B cell (primary cell): ENCODE results near the gene UCMA. TPM values are rescaled to one million over a fixed set of nuclear protein-coding genes. Genes with fewer than 3 reads are reported as not detected.

Experiments
- ATAC-seq: fragments of 200-7000 bp; cut with Tn5 transposase; one replicate; pipeline ENCODE4 v1.10.0; 2021; ENCODE audit warnings: low read depth, mild to moderate bottlenecking, moderate number of reproducible peaks, moderate library complexity
- CTCF ChIA-PET: fragments of 350-600 bp; sonication (Branson Sonifier 250); formaldehyde crosslinking; loops from one replicate; lab custom pipeline; 2021; ENCODE audit warnings: antibody characterized with exemption, inconsistent platforms; lab: Charles Lee
- POLR2A ChIA-PET: fragments of 350-600 bp; sonication (Branson Sonifier 250); formaldehyde crosslinking; loops from one replicate; lab custom pipeline; 2021; ENCODE audit warnings: antibody characterized with exemption; lab: Charles Lee
- DNase-seq: peaks from one replicate; pipeline ENCODE4 v3.0.0; 2013
- H2AFZ ChIP-seq: 2 replicates; pipeline ENCODE4 v1.6.1; 2012; ENCODE audit warnings: mild to moderate bottlenecking, low read depth, low read length; ENCODE audit not compliant: insufficient read depth, poor library complexity, severe bottlenecking
- H3K27ac ChIP-seq, 2 donors: 1 replicate in 1 of 2; 2 replicates in 1 of 2; pipeline ENCODE4 v1.5.1; 2012 to 2013; ENCODE audit warnings: low read length in 2 of 2, mild to moderate bottlenecking in 2 of 2, moderate library complexity in 1 of 2
- H3K27me3 ChIP-seq, 4 experiments: fragments of 200-600 bp in 1 of 4; sonication (generic) in 1 of 4; replicated peaks in 1 of 4; 1 replicate in 2 of 4; 2 replicates in 2 of 4; pipeline versions ENCODE4 v1.6.1 to v1.7.0; 2013 to 2016; ENCODE audit warnings: low read length in 3 of 4, mild to moderate bottlenecking in 2 of 4, mixed read lengths in 1 of 4, moderate library complexity in 1 of 4; ENCODE audit not compliant: insufficient read depth in 4 of 4, control insufficient read depth in 3 of 4; ENCODE audit errors: control extremely low read depth in 1 of 4
- H3K36me3 ChIP-seq, 2 experiments: replicated peaks in 1 of 2; 1 replicate in 1 of 2; 2 replicates in 1 of 2; pipeline versions ENCODE4 v1.6.1 to v1.7.1; 2013; ENCODE audit warnings: low read length in 1 of 2; ENCODE audit not compliant: insufficient read depth in 2 of 2, control insufficient read depth in 1 of 2; ENCODE audit errors: control extremely low read depth in 1 of 2, extremely low read depth in 1 of 2
- H3K4me1 ChIP-seq, 2 donors: fragments of 200-600 bp in 1 of 2; sonication (generic) in 1 of 2; 1 replicate in 1 of 2; 2 replicates in 1 of 2; pipeline versions ENCODE4 v1.5.1 to v1.6.1; 2013 to 2017; ENCODE audit warnings: low read length in 2 of 2; ENCODE audit not compliant: control insufficient read depth in 2 of 2, insufficient read depth in 2 of 2
- H3K4me2 ChIP-seq: replicated peaks from 2 replicates; pipeline ENCODE3; 2012; ENCODE audit warnings: mild to moderate bottlenecking, low read depth, low read length; ENCODE audit not compliant: poor library complexity, severe bottlenecking
- H3K4me3 ChIP-seq, 5 experiments: fragments of 200-600 bp in 1 of 5; sonication (generic) in 1 of 5; 1 replicate in 3 of 5; 2 replicates in 2 of 5; pipeline versions ENCODE4 v1.5.1 to v1.7.0; 2011 to 2016; ENCODE audit warnings: low read length in 4 of 5, mild to moderate bottlenecking in 4 of 5, low read depth in 2 of 5, control low read depth in 1 of 5, moderate library complexity in 1 of 5; ENCODE audit not compliant: insufficient read depth in 1 of 5; ENCODE audit errors: control extremely low read depth in 1 of 5, extremely low read depth in 1 of 5
- H3K79me2 ChIP-seq: fragments of 200-600 bp; sonication (generic); one replicate; pipeline ENCODE4 v1.6.0; 2016; ENCODE audit warnings: low read length; ENCODE audit not compliant: control insufficient read depth, insufficient read depth
- H3K9ac ChIP-seq: fragments of 200-600 bp; sonication (generic); 2 replicates; pipeline ENCODE4 v1.6.1; 2017; ENCODE audit warnings: mild to moderate bottlenecking, low read length, moderate library complexity
- H3K9me3 ChIP-seq, 3 donors: one replicate each; pipeline versions ENCODE4 v1.6.1 to v1.7.1; 2013; ENCODE audit warnings: low read length in 2 of 3; ENCODE audit not compliant: control insufficient read depth in 2 of 3, insufficient read depth in 1 of 3; ENCODE audit errors: control extremely low read depth in 1 of 3
- H4K20me1 ChIP-seq: 2 replicates; pipeline ENCODE4 v1.6.0; 2012; ENCODE audit warnings: mild to moderate bottlenecking, low read length; ENCODE audit not compliant: insufficient read depth, control insufficient read depth, poor library complexity, severe bottlenecking
- H3K27ac Mint-ChIP-seq: one replicate; pipeline ENCODE4 v1.8.0; 2021; ENCODE audit warnings: mixed read lengths
- H3K27me3 Mint-ChIP-seq: one replicate; pipeline ENCODE4 v1.8.0; 2021; ENCODE audit warnings: mixed read lengths
- H3K4me1 Mint-ChIP-seq: one replicate; pipeline ENCODE4 v1.8.0; 2021; ENCODE audit warnings: mixed read lengths
- H3K4me3 Mint-ChIP-seq: one replicate; pipeline ENCODE4 v1.8.0; 2021; ENCODE audit warnings: mixed read lengths
- H3K9me3 Mint-ChIP-seq: one replicate; pipeline ENCODE4 v1.8.0; 2022; ENCODE audit warnings: mixed read lengths; ENCODE audit not compliant: insufficient read depth
- EZH2 ChIP-seq: IDR thresholded peaks from 2 replicates; pipeline ENCODE4 v1.6.1; 2012; ENCODE audit warnings: borderline replicate concordance, low read depth, mild to moderate bottlenecking, moderate library complexity, low read length; ENCODE audit not compliant: insufficient read depth, poor library complexity, severe bottlenecking
- WGBS: methylation state at CpG from one replicate; pipeline ENCODE4 v1.1.5; 2013; ENCODE audit warnings: missing lambda C conversion rate; ENCODE audit not compliant: insufficient coverage; 5-methylcytosine and 5-hydroxymethylcytosine counted together
- intact Hi-C: fragments of 100-400 bp; cut with micrococcal nuclease; formaldehyde crosslinking; loops from one replicate; pipeline ENCODE4 v1.10.0; 2022
- polyA plus RNA-seq: library from polyadenylated mRNA; depleted of rRNA; stranded (reverse); fragments of >200 nt; gene quantifications from 2 replicates; pipeline ENCODE4 v1.2.3, GENCODE V29; 2012
- total RNA-seq, 2 donors: library from RNA; stranded (reverse); fragments of 120-200 nt in 1 of 2; gene quantifications; 1 replicate in 1 of 2; 2 replicates in 1 of 2; pipeline versions ENCODE4 v1.2.3 to v1.2.4, GENCODE V29; 2013 to 2022
- TF ChIP-seq, protein P1 (sequence below): fragments of 200-600 bp; IDR thresholded peaks from one replicate; pipeline ENCODE4 v1.8.0; 2022; ENCODE audit warnings: antibody characterized with exemption, mild to moderate bottlenecking

The UCMA gene
- total and polyA plus RNA-seq, 2 donors (not counting 1 experiment from before 2014, with no cell fraction given): not detected

DNA sequence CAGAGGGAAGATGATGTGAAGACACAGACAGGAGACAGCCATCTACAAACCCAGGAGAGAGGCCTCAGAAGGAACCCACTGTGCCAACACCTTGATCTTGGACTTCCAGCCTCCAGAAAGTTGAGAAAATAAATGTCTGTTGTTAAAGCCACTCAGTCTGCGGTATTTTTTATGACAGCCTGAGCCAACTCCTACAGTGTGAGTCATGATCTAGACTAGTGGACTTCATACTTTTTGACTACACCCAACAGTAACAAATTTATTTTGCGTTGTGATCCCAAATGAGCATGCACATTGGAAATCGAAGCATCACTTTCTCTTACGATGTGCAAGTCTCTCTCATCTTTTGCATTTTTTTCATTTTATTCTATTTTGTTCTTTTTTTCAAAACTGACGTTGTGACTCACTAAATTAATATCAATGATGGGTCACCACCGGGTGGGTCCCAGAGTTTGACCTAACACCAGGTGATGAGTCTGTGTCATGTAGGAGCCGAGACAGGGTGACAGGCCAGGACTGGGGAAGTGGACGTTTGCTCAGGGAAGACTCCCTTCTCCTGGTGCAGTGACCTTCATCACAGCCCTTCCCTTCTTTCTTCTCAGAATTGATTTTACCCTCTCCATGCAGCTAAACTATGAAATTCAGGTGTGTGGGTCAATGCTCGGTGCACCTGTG is 36.8 kb upstream of the UCMA start:
- ChIA-PET CTCF (no interaction called here), POLR2A (no interaction called here)
- no peak overlapping the region for H3K4me2 ChIP-seq
- intact Hi-C loops: loop anchor here (1.0 kb wide), 1 partner anchor 31 kb away; no protein-coding TSS in a partner anchor
- no peaks in the 10 kb centered on the region for H3K4me1 ChIP-seq
- no peaks in the 10 kb centered on the region for H3K79me2 ChIP-seq
- H3K4me3 ChIP-seq: no peak overlapping the region
- H3K36me3 ChIP-seq: no peaks in the 10 kb centered on the region
- DNase-seq (no peak), ATAC-seq (no peak)
- WGBS: 88% methylated on average over 3 of the region's 9 CpGs
- H3K9me3 ChIP-seq: no peaks in the 10 kb centered on the region
- H3K27ac Mint-ChIP-seq: no peak overlapping the region
- peaks cover 2% of the 10 kb centered on the region for H3K27me3 Mint-ChIP-seq
- peaks cover 2% of the 10 kb centered on the region for H3K4me1 Mint-ChIP-seq
- H3K27ac ChIP-seq: no peak overlapping the region
- no peaks in the 10 kb centered on the region for H4K20me1 ChIP-seq
- TF ChIP-seq, protein P1, sequence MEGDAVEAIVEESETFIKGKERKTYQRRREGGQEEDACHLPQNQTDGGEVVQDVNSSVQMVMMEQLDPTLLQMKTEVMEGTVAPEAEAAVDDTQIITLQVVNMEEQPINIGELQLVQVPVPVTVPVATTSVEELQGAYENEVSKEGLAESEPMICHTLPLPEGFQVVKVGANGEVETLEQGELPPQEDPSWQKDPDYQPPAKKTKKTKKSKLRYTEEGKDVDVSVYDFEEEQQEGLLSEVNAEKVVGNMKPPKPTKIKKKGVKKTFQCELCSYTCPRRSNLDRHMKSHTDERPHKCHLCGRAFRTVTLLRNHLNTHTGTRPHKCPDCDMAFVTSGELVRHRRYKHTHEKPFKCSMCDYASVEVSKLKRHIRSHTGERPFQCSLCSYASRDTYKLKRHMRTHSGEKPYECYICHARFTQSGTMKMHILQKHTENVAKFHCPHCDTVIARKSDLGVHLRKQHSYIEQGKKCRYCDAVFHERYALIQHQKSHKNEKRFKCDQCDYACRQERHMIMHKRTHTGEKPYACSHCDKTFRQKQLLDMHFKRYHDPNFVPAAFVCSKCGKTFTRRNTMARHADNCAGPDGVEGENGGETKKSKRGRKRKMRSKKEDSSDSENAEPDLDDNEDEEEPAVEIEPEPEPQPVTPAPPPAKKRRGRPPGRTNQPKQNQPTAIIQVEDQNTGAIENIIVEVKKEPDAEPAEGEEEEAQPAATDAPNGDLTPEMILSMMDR: no peak
- TF ChIP-seq EZH2: no peak
- no peak overlapping the region for H3K4me3 Mint-ChIP-seq
- H3K27me3 ChIP-seq: no peaks in the 10 kb centered on the region
- H3K9me3 Mint-ChIP-seq: no peaks in the 10 kb centered on the region
- H2AFZ ChIP-seq: peak overlapping the region; percentile 24
- no peak overlapping the region for H3K9ac ChIP-seq

- no peak overlapping the region for H3K4me3 Mint-ChIP-seq
These were observed 34.7 kb upstream of the UCMA start for GRCh38 chr10:13268841-13269240.

More at GRCh38 chr10:13268841-13269240, 34.7 kb upstream of the UCMA start:
- H4K20me1 ChIP-seq: no peaks in the 10 kb centered on the region
- H3K36me3 ChIP-seq: no peaks in the 10 kb centered on the region
- no peaks in the 10 kb centered on the region for H3K4me1 ChIP-seq
- no peaks in the 10 kb centered on the region for H3K9me3 ChIP-seq
- no peak overlapping the region for H3K27ac Mint-ChIP-seq
- DNase-seq (no peak), ATAC-seq (no peak)
- CTCF ChIA-PET: interaction anchor here (1.5 kb wide), 1 partner anchor 34 kb away, joined by 3 read pairs; no protein-coding TSS in a partner anchor
- no peak overlapping the region for H3K4me2 ChIP-seq
- H3K27me3 ChIP-seq: no peaks in the 10 kb centered on the region
- H3K79me2 ChIP-seq: no peaks in the 10 kb centered on the region
- H3K27me3 Mint-ChIP-seq: peaks cover 12% of the 10 kb centered on the region
- peaks cover 2% of the 10 kb centered on the region for H3K4me1 Mint-ChIP-seq
- H3K4me3 ChIP-seq: no peak overlapping the region
- intact Hi-C loops: no loop called here
- no peak overlapping the region for H3K27ac ChIP-seq
- H3K9me3 Mint-ChIP-seq: no peaks in the 10 kb centered on the region
- no peak for TF ChIP-seq EZH2
- TF ChIP-seq, protein P1: no peak
- no CpG with 5 or more reads among the region's 3 CpGs for WGBS
- H3K9ac ChIP-seq: no peak overlapping the region
- no peak overlapping the region for H2AFZ ChIP-seq
- POLR2A ChIA-PET: no interaction called here
